HG03135 (cell line): Measurements from ENCODE around the gene ANP32A.

ENCODE experiments used
- ATAC-seq: cut with Tn5 transposase; IDR thresholded peaks from one replicate; pipeline ENCODE4 v1.9.1; 2021; ENCODE audit warnings: mild to moderate bottlenecking, moderate library complexity; ENCODE audit not compliant: unreplicated experiment

ANP32A gene

GRCh38 chr15:68800875-68801274 lies 19.8 kb downstream of the ANP32A start:
- ATAC-seq, result no peak

GRCh38 chr15:68798346-68799094 lies 22.2 kb downstream of the ANP32A start:
- ATAC-seq, result no peak

- no peak for ATAC-seq
Measured at GRCh38 chr15:68797599-68798345, 22.9 kb downstream of the ANP32A start.

GRCh38 chr15:68797191-68797590 lies 23.5 kb downstream of the ANP32A start:
- ATAC-seq, result no peak

- ATAC-seq, result no peak
Measured at GRCh38 chr15:68796576-68796975, 24.1 kb downstream of the ANP32A start.

- ATAC-seq, result peak; percentile 49
Measured at GRCh38 chr15:68795298-68795848, 25.3 kb downstream of the ANP32A start.

- no peak for ATAC-seq
Measured at GRCh38 chr15:68794863-68795262, 25.8 kb downstream of the ANP32A start.

GRCh38 chr15:68794307-68794706 lies 26.4 kb downstream of the ANP32A start:
- ATAC-seq, result no peak

- no peak for ATAC-seq
Measured at GRCh38 chr15:68793776-68794175, 26.9 kb downstream of the ANP32A start.

GRCh38 chr15:68792901-68793766 lies 27.6 kb downstream of the ANP32A start:
- no peak for ATAC-seq

- peak; percentile 57 for ATAC-seq
Measured at GRCh38 chr15:68791431-68792283, 29.0 kb downstream of the ANP32A start.

GRCh38 chr15:68790910-68791309 lies 29.8 kb downstream of the ANP32A start:
- ATAC-seq, result no peak

GRCh38 chr15:68790242-68790575 lies 30.5 kb downstream of the ANP32A start:
- no peak for ATAC-seq

- ATAC-seq, result no peak
Measured at GRCh38 chr15:68789534-68790241, 31.0 kb downstream of the ANP32A start.

GRCh38 chr15:68789091-68789490 lies 31.6 kb downstream of the ANP32A start:
- ATAC-seq, result no peak

GRCh38 chr15:68788264-68788624 lies 32.5 kb downstream of the ANP32A start:
- ATAC-seq, result no peak

GRCh38 chr15:68787609-68788263 lies 33.0 kb downstream of the ANP32A start:
- ATAC-seq, result no peak

- ATAC-seq, result no peak
Measured at GRCh38 chr15:68786753-68787152, 33.9 kb downstream of the ANP32A start.

- no peak for ATAC-seq
Measured at GRCh38 chr15:68785541-68785940, 35.2 kb downstream of the ANP32A start.
